ENCODE results near the gene INPP5F. TPM values are rescaled to one million over a fixed set of nuclear protein-coding genes. Genes with fewer than 3 reads are reported as not detected.

INPP5F gene, protein sequence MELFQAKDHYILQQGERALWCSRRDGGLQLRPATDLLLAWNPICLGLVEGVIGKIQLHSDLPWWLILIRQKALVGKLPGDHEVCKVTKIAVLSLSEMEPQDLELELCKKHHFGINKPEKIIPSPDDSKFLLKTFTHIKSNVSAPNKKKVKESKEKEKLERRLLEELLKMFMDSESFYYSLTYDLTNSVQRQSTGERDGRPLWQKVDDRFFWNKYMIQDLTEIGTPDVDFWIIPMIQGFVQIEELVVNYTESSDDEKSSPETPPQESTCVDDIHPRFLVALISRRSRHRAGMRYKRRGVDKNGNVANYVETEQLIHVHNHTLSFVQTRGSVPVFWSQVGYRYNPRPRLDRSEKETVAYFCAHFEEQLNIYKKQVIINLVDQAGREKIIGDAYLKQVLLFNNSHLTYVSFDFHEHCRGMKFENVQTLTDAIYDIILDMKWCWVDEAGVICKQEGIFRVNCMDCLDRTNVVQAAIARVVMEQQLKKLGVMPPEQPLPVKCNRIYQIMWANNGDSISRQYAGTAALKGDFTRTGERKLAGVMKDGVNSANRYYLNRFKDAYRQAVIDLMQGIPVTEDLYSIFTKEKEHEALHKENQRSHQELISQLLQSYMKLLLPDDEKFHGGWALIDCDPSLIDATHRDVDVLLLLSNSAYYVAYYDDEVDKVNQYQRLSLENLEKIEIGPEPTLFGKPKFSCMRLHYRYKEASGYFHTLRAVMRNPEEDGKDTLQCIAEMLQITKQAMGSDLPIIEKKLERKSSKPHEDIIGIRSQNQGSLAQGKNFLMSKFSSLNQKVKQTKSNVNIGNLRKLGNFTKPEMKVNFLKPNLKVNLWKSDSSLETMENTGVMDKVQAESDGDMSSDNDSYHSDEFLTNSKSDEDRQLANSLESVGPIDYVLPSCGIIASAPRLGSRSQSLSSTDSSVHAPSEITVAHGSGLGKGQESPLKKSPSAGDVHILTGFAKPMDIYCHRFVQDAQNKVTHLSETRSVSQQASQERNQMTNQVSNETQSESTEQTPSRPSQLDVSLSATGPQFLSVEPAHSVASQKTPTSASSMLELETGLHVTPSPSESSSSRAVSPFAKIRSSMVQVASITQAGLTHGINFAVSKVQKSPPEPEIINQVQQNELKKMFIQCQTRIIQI
- total RNA-seq: 1 to 10 TPM; 2.0 to 3.9 (median 2.5) TPM
- long read RNA-seq: 0 reads

GRCh38 chr10:119725828-119726675 is at the start of gene INPP5F:
Gene INPP5F, plus strand, starts transcription at chr10:119726050. Its CDS starts 213 bp downstream, at chr10:119726263.
- H3K4me3 ChIP-seq: peak within 1 kb of the TSS; percentile 67 to 90 (median 89)
- no peaks in the 10 kb centered on the region for H3K36me3 ChIP-seq
- H3K27ac ChIP-seq: peak within 1 kb of the TSS; percentile 85 to 94 (median 91)
- H3K27me3 ChIP-seq: no peaks in the 10 kb centered on the region
- no peak for TF ChIP-seq POLR2A (IDR thresholded peaks at IDR 0.05)
- TF ChIP-seq, protein P1, sequence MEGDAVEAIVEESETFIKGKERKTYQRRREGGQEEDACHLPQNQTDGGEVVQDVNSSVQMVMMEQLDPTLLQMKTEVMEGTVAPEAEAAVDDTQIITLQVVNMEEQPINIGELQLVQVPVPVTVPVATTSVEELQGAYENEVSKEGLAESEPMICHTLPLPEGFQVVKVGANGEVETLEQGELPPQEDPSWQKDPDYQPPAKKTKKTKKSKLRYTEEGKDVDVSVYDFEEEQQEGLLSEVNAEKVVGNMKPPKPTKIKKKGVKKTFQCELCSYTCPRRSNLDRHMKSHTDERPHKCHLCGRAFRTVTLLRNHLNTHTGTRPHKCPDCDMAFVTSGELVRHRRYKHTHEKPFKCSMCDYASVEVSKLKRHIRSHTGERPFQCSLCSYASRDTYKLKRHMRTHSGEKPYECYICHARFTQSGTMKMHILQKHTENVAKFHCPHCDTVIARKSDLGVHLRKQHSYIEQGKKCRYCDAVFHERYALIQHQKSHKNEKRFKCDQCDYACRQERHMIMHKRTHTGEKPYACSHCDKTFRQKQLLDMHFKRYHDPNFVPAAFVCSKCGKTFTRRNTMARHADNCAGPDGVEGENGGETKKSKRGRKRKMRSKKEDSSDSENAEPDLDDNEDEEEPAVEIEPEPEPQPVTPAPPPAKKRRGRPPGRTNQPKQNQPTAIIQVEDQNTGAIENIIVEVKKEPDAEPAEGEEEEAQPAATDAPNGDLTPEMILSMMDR (IDR thresholded peaks at IDR 0.05): peak in 3 of 4 donors; percentile 28 to 41 (median 40)
- ATAC-seq: peak; percentile 98 to 100 (median 98)
- intact Hi-C loops (cut with DNase I): no loop called here
- peaks cover 0 to 3% (median 0%) of the 10 kb centered on the region in 4 donors for H3K4me1 ChIP-seq
- H3K9me3 ChIP-seq: no peaks in the 10 kb centered on the region
- WGBS (ENCODE audit: insufficient coverage, low coverage, low lambda C conversion rate, missing lambda C conversion rate): under 1% methylated on average over 17 of the region's 95 CpGs
- peak; percentile 100 for DNase-seq

DNA sequence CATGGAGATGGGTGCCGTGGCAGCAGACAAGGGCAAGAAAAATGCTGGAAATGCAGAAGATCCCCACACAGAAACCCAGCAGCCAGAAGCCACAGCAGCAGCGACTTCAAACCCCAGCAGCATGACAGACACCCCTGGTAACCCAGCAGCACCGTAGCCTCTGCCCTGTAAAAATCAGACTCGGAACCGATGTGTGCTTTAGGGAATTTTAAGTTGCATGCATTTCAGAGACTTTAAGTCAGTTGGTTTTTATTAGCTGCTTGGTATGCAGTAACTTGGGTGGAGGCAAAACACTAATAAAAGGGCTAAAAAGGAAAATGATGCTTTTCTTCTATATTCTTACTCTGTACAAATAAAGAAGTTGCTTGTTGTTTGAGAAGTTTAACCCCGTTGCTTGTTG is 48.7 kb upstream of the INPP5F start:
- DNase-seq (no peak), ATAC-seq (no peak)
- TF ChIP-seq, protein P1 (IDR thresholded peaks at IDR 0.05): no peak
- no peak for TF ChIP-seq POLR2A (IDR thresholded peaks at IDR 0.05)
- intact Hi-C loops (cut with DNase I): no loop called here
- 96% methylated on average over 4 of the region's 6 CpGs for WGBS (ENCODE audit: insufficient coverage, low coverage, low lambda C conversion rate, missing lambda C conversion rate)
- H3K27me3 ChIP-seq: no peaks in the 10 kb centered on the region
- H3K27ac ChIP-seq: no peak overlapping the region
- H3K9me3 ChIP-seq: no peaks in the 10 kb centered on the region
- no peak overlapping the region for H3K4me3 ChIP-seq
- peaks cover 7 to 48% (median 19%) of the 10 kb centered on the region in 4 donors for H3K36me3 ChIP-seq
- no peaks in the 10 kb centered on the region for H3K4me1 ChIP-seq

GRCh38 chr10:119677904-119678755 is 47.7 kb upstream of the INPP5F start:
- WGBS (ENCODE audit: insufficient coverage, low coverage, low lambda C conversion rate, missing lambda C conversion rate): 91% methylated on average over 11 of the region's 13 CpGs
- no peak for TF ChIP-seq POLR2A (IDR thresholded peaks at IDR 0.05)
- TF ChIP-seq, protein P1 (IDR thresholded peaks at IDR 0.05): no peak
- ATAC-seq (no peak), DNase-seq (no peak)
- Histone ChIP-seq H3K4me3 (no peak overlapping the region), H3K36me3 (peaks cover 7 to 38% (median 14%) of the 10 kb centered on the region in 4 donors), H3K27me3 (no peaks in the 10 kb centered on the region), H3K27ac (no peak overlapping the region), H3K9me3 (no peaks in the 10 kb centered on the region), H3K4me1 (no peaks in the 10 kb centered on the region)
- intact Hi-C loops (cut with DNase I): no loop called here

All from right lobe of liver (tissue), 6 donors.